HG03108 (cell line): ENCODE measurements around the gene OR8B12.

Experiments used
- ATAC-seq: cut with Tn5 transposase; IDR thresholded peaks from one replicate; pipeline ENCODE4 v1.9.1; 2021; ENCODE audit warnings: moderate library complexity; ENCODE audit not compliant: unreplicated experiment

Gene OR8B12, protein sequence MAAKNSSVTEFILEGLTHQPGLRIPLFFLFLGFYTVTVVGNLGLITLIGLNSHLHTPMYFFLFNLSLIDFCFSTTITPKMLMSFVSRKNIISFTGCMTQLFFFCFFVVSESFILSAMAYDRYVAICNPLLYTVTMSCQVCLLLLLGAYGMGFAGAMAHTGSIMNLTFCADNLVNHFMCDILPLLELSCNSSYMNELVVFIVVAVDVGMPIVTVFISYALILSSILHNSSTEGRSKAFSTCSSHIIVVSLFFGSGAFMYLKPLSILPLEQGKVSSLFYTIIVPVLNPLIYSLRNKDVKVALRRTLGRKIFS

DNA sequence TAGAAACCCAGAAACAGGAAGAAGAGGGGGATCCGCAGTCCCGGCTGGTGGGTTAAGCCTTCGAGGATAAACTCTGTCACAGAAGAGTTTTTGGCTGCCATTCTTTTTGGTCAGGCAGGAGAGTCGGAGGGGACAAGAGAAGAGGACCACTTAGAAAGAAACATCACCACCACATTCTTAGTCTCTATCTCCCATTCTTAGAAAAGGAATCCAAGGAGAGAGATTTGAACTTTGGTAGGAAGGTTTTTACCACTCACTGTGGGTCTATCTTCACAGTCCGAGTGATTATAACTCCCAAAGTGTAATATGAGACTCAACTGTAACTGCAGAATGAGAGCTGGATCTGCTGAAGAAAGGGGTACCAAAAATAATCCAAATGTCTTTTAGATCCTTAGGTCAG is at the start of gene OR8B12:
OR8B12 (minus strand) TSS at position 101 of the 400 bp plus-strand sequence; CDS start at position 101, 0 bp downstream.
- ATAC-seq: no peak

GRCh38 chr11:124592627-124593026 is 49.2 kb upstream of the OR8B12 start:
- no peak for ATAC-seq

GRCh38 chr11:124591430-124591829 is 48.0 kb upstream of the OR8B12 start:
- no peak for ATAC-seq

DNA sequence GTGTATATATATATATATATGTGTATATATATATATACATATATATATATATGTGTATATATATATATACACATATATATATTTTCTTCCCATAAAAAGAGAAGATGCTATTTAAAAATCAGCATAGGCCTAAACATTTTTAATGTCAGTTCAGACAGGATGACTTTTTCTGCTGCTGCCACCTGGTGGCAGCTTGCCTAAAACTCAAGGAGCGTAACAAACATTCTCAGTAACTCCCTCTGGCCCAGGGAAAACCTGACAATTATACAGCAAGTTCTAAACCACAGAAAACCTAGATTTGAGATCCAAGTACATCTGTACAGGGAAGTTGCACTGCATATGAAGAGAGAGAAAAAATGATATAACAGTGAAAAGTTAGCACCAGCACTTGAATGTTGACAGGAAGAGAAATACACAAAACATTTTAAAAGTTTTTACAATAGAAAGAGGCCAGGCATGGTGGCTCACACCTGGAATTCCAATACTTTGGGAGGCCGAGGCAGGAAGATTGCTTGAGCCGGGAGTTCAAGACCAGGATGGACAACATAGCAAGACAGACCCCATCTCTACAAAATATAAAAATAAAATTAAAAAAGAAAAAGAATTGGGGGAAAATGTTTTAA is 42.9 kb upstream of the OR8B12 start:
- ATAC-seq: no peak

GRCh38 chr11:124584681-124585372 is 41.4 kb upstream of the OR8B12 start:
- no peak for ATAC-seq

DNA sequence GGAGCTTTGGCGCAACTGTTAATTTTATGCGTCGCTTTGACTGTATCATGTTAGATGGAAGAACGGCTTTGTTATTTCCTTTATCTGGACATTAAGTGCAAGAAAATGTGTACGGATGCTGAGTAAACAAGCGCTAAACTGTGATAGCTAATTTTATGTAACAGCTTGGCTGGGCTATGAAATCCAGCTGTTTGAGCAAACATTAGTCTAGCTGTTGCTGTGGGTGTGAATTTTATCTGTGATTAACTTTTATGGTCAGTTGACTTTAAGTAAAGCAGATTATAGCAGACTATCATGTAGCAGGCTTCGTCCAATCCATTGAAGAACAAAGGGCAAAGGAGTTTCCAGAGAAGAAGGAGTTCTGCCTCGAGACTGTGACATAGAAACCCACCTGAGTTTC is 40.3 kb upstream of the OR8B12 start:
- ATAC-seq: no peak

DNA sequence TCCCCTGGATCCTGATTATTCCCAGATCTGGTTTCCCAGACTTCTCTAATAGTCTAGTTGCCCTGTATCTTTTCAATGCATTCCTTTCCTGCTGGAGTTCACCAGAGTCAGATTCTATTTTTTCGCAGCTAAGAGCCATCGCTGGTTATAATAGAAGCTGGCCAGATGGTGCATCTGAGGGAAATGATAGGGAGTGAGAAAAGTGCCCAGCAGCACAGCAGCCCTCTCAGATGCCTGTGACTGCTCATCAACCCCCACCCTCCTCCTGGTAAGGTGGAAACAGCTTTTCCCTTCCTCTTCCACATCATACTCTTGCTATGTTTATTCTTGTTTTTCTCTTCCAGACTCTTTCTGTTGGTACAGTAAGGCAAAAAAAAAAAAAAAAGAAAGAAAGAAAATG is 39.1 kb upstream of the OR8B12 start:
- no peak for ATAC-seq

DNA sequence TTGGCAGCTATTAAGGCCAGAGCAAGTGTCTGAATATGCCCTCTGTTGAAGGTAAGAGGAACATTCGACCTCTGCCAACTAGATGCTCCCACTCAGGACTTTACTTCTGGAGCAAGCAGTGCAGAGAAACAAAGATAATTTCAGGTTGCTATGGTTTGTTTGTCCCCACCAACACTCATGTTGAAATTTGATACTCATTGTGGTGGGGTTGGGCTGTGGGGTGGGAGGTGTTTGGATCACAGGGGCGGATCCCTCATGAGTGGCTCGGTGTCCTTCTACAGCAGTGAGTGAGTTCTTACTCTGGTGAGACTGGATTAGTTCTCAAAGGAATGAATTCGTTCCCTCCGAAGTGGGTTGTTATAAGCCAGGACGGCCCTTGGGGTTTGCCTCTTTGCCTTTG is 38.4 kb upstream of the OR8B12 start:
- ATAC-seq: no peak

GRCh38 chr11:124578761-124579160 is 35.3 kb upstream of the OR8B12 start:
- no peak for ATAC-seq

DNA sequence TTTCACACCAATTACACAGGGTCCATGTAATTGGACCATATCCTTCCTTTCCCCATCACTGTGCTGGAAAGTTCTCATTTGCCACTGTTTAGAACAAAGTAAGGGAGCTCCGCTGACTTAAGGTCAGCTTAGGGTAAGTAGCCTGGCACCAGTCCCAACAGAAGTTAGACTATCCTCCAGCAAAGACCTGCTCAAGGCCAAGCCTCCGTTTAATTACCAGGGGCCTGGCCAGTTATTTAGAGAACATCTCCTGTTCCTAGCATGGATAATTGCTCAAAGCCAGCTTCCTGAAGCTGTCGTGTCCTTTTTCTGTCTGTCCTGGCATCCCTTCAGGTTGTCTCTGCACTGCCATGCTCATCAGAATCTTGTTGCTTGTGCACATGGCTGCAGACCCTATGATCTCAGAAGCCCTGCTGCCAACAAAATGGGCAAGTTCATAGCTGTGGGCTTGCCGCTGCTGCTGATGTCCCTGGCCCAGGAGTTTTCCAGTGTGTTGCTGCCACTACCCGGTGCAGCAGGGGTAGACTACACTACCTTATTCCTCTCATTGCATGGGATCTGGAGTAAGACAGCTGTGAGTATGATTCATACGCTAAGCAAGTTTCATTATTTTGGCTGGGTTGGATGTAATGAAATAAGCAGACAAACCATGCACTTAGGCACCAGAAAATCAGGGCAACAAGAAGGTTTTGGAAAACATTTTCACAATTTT is 34.4 kb upstream of the OR8B12 start:
- no peak for ATAC-seq

GRCh38 chr11:124570160-124570559 is 26.7 kb upstream of the OR8B12 start:
- no peak for ATAC-seq

- no peak for ATAC-seq
These were observed 26.2 kb upstream of the OR8B12 start, which contains the start of gene OR8A1 for GRCh38 chr11:124569697-124570096. Gene OR8A1, plus strand, starts transcription at chr11:124569997. Its CDS starts 123 bp downstream, at chr11:124570120.

GRCh38 chr11:124556828-124557227 is 13.4 kb upstream of the OR8B12 start:
- ATAC-seq: no peak

DNA sequence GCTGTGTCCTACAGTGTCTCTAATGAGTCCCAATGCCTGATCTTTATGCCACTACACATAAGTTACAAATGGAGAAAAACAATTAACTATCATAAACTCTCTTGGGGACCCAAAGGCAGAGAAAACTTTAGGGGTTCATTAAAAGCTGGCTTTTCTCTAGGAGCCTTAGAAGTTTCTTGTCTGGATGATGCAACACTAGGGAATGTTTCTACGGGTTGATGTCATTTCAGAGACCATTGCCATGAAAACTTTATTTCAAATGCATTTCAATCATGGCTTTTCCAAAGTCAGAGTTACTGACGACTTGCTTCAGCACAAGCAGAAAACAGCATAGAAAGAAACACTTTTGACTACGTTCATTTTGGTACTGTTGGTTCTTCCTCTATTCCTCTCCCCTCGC is 8.5 kb upstream of the OR8B12 start:
- ATAC-seq: no peak

- ATAC-seq: no peak
These were observed 7.7 kb upstream of the OR8B12 start for GRCh38 chr11:124551189-124551588.

DNA sequence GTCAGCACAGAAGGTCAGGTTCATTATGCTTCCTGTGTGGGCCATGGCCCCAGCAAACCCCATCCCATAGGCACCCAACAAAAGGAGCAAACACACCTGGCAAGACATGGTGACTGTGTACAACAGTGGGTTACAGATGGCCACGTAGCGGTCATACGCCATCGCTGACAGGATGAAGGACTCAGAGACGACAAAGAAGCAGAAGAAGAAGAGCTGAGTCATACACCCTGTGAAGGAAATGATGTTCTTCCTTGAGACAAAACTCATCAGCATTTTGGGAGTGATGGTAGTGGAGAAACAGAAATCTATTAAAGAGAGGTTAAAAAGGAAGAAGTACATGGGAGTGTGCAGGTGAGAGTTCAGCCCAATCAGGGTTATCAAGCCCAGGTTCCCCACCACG is 309 bp downstream of the OR8B12 start:
- no peak for ATAC-seq

- no peak for ATAC-seq
These were observed 2.2 kb downstream of the OR8B12 start for GRCh38 chr11:124541204-124541603.

GRCh38 chr11:124538019-124538418 is 5.4 kb downstream of the OR8B12 start:
- no peak for ATAC-seq

DNA sequence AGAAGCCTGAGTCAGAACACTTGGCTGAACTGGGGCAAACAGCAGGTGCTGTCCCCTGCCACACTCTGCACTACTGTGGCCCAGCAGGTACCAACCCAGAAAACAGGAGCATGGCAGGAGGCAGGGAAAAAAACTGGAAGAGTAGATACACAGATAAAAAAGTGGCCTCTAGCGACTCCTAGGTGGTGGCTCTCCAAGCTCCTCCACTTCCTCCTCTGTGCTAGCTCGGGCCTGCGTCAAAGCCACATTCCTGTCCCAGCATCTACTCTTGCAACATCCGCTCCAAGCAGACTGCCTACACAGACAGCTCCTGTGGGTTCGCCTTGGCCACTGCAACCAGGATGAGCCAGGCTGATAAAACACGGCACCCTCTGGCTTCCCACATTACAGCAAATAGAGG is 6.9 kb downstream of the OR8B12 start:
- ATAC-seq: no peak

DNA sequence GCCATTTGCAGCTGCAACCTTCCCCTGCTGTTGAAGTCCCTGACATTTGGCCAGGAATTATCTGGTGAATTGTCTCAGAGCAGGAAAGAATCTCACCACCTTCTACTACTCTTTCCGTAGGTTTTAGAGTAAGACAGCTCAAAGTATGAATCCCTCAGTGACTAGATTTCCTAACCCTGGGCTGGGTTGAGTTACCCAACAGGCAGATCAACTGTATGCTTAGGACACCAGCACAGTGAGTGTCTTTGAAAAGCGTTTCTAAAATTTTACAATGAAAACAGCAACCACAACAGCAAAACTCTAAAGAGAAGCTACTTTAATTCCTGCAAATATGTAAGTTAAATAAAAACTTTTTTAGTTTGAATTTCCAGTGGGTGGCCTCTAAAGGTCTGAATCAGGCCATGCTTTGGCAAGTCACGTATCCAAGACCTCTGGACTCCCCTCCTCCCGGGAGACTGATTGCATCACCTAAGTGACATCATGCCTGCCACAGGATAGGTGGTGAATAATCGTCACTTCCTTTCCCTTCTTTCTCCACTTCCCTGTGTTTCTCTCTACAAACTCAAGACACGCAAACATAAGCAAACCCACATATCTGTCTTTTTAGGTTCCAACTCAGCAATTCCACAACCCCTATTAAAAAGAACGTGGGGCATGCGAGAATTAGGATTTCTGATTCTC is 7.8 kb downstream of the OR8B12 start:
- ATAC-seq: no peak

DNA sequence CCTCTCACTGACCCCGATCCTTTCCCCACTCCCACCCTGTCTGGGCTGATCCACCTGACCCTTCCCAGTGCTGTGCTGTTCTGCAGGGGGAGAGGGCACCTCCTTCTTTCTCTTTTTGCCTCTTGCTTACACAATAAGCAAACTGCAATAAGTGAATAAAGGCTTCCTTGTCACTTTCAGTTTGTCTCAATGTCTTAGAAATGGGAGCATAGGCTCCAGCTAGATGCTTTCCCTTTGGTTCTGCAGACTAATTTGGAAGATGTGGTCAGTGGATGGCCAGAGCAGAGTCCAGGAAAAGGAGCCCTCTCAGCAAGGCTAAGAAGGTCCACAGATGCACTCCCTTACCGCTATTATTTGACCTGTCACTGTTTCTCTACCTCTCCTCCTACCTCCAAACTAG is 9.4 kb downstream of the OR8B12 start:
- ATAC-seq: no peak
